HG02642 (cell line): ENCODE data around the gene DOCK4.

Experiments
- ATAC-seq: cut with Tn5 transposase; IDR thresholded peaks from one replicate; pipeline ENCODE4 v1.9.1; 2021; ENCODE audit warnings: mild to moderate bottlenecking; ENCODE audit not compliant: unreplicated experiment, poor library complexity

The DOCK4 gene

GRCh38 chr7:111845853-111846252, 360.3 kb downstream of the DOCK4 start:
- ATAC-seq: no peak

GRCh38 chr7:111844904-111845671, 361.1 kb downstream of the DOCK4 start:
- ATAC-seq: no peak

DNA sequence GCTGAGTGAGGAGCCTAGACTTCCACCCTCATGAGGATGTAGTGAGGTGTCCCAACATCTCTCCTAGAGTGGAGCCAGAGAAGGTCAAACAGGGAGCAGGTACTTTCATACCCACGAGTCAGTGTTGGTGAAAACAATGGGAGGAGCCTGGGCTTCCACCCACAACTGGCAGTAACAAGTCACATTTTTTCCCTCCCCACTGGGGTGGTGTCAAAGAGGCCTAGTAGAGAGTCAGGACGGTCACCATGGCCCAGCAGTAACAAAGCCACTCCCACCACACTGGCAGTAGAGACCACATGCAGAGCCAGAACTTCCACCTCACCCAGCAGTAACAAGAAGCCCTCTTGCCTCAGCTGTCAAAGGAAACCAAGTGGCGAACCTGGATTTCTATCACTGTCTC, 363.7 kb downstream of the DOCK4 start:
- no peak for ATAC-seq

- ATAC-seq: no peak
Measured at GRCh38 chr7:111841596-111842205, 364.5 kb downstream of the DOCK4 start.

GRCh38 chr7:111840528-111840927, 365.7 kb downstream of the DOCK4 start:
- no peak for ATAC-seq

DNA sequence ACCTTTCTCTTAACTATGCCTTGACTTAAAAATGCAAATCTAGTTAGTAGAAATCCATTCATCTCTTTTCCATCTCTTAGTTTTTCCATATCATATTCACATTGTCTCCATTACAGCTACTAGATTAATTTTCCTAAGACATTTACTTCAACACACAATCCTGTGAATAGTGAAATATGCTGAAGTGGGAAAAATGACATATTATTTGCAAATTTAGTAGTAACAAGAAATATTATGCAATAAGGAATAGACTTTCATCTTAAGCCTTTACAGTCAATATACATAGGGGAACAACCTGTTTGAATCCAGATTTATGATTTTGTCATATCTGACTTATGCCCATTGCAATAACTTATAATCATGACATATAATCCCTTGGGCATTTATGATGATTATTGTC, 366.9 kb downstream of the DOCK4 start:
- ATAC-seq: no peak

DNA sequence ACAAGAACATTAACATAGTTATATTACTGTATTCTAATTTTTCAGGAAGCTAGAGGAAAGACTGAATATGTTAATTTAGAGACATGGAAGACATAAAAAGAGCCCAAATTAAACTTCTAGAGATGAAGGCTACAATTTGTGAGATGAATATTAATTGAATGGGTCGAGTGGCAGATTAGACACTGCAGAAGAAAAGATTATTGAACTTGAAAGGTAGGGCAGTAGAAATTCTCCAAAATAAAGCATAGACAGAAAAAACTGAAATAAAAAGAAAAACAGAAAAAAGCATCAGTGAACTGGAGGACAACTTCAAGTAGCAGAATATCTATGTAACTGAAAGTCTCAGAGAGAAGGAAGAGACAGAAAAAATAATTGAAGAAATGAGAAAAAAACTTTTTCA, 369.6 kb downstream of the DOCK4 start:
- no peak for ATAC-seq

DNA sequence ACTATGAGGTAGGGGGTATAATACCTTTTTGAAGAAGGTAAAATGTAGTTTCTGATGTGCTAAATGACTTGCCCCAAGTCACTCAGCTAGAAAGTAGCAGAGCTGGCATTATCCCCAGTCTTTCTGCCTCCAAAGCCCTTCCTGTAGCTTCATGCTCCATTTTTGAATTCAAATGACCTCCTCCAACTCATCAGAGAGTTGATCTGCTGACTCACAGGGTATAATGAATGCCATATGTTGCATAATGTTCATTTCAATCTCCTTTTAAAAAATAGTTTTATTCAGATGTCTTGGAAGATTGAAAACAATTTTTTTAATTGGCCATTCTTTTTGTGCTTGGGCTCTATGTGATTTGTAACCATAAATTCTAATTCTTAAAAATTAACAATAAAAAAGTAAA, 371.1 kb downstream of the DOCK4 start:
- no peak for ATAC-seq

- no peak for ATAC-seq
Measured at GRCh38 chr7:111834367-111834766, 371.8 kb downstream of the DOCK4 start.

DNA sequence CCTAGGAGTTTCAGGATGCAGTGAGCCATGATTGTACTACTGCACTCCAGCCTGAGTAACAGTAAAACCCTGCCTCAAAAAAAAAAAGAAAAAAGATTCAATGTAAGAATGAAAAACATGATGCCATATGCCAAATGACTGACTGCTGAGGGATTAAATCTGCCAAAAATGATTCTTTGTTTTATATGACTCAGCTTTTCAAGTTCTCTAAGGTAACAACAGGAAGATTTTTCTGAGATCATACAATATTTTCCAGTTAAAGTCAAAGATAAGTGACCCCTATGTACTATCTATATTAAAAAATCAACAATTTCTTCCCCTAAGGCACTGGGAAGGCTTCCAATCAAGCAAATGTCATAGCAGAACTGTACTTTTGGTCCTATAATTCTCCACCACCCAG, 372.7 kb downstream of the DOCK4 start:
- no peak for ATAC-seq

DNA sequence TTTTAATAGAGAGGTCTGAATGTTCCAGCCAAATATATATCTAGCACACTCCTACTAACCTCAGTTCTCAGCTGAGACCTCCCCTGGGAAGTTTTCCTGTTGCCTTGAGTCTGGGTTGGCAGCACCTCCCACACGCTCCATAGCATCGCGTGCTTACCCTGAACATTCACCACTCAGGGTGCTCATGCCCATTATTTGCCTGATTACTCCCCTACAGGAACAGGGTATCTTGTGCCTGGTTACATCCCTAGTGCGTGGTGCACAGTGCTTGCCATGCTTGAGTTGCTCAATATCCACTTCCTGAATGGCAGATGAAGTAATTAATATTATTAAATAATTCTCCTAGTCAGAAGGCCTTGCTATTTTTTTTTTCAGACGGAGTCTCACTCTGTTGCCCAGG, 374.0 kb downstream of the DOCK4 start:
- ATAC-seq: no peak

- no peak for ATAC-seq
Measured at GRCh38 chr7:111829221-111829620, 377.0 kb downstream of the DOCK4 start.

DNA sequence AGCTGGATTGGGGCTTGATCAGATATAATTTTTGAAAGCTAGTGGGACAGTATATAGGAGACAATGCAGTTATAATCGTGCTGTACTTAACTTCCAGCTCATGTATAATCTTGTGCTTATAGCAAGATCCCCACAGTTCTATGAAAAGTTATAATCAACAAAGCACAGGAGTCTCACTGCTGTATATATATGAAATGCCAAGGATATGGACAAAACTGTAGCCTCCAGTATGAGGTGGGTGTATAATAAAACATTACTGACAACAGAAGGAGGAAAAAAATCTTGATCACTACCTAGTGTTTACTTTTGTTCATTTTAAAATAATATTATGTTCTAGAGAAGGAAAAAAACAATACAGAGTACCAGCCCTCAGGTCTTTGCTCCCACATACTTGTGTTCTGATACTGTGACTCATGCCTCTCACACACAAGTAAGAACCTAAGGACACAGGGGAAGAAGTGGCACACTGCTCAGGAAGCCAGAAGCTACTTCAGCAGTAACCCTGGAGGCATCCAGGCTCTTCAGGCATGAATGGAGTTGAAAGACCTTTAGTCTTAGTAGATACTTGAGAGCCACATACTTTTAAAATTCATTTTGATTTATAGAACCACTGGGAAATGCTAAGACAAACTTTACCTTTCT, 378.2 kb downstream of the DOCK4 start:
- no peak for ATAC-seq

- ATAC-seq: no peak
Measured at GRCh38 chr7:111825046-111825445, 381.2 kb downstream of the DOCK4 start.

DNA sequence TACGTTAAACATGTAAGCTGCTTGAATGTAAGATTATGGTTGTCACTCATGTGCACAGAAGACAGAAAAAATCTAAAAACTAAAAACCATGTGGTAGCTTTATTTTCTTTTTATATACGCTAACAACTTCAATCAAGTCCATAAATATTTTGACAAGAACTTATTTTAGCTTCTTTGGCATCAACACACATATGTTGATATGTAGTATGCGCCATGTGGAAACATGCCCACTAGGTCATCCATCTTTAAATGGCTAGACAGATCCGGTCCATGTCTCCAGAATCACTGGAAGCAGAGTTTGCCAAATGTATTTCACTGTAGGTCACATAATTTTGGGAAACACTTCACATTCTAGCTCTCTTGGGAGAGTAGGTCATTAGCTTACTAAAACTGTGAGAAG, 382.4 kb downstream of the DOCK4 start:
- no peak for ATAC-seq

GRCh38 chr7:111821046-111821445, 385.2 kb downstream of the DOCK4 start:
- no peak for ATAC-seq

DNA sequence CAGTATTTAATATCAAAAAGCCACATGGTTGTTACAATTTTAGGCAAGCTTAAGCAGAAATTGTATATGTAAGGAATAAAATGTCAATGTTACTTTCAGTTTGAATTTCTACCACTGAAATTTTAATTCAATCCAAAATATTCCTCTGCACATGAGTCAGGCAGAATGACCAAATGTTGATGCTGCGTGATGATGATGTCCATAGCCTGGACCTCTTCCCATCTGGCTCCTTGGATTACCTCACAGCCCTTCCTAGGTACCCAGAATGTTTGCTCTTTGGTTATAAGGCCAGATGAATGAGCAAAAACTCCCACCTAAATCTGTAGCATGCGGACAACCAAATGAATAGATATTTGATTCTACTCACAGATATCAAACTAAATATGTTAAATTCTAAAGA, 385.6 kb downstream of the DOCK4 start:
- no peak for ATAC-seq

GRCh38 chr7:111820121-111820520, 386.1 kb downstream of the DOCK4 start:
- no peak for ATAC-seq

- ATAC-seq: no peak
Measured at GRCh38 chr7:111815354-111815753, 390.8 kb downstream of the DOCK4 start.

DNA sequence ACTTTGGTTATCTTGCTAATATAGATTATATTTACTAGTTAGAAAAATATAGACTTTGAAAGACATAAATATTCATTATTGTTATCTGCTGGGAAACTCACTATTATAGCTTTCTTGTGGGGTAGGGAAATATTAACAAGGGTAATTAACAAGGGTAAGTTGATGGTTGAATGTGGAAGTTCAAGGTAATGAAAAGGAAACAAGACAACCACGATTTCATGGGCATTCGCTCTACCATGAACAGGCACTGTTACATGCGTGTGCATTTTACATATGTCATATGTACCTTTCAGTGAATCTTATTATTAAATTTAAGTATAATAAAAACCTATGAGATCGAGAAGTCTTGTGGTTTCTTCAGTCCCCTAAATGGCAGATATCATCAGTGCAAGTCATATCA, 392.9 kb downstream of the DOCK4 start:
- ATAC-seq: no peak

DNA sequence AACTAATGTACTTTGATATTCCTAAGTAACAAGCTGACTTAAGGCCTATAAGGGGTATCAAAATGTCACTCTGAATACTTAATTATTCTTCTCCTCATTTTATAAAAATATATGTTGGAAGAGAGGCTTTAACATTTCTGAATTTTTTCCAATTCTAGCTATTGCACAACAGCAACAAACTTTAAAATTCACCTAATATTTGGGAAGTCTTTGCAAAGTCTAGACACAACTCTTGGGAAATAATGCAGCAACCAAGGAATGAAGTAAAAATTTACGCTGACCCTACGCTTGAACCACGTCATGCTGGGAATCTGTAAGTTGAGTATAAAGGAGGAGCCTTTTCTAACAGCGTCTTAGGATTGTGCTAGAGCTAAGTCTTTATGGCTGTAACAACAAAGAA, 400.0 kb downstream of the DOCK4 start:
- no peak for ATAC-seq
